Stimulated activated CD4-positive, alpha-beta T cell treated with anti-CD3 and anti-CD28 coated beads, Interleukin-2, amount 100 ng/mL, for 24 hours (primary cell): ENCODE data around the gene GRIK4.

Experiments used
- DNase-seq, 2 donors: peaks; one replicate each; pipeline ENCODE4 v3.0.0-alpha.2; 2020

GRIK4 gene

GRCh38 chr11:120717042-120717441 lies 205.5 kb downstream of the GRIK4 start:
- no peak for DNase-seq

GRCh38 chr11:120717623-120718022 lies 206.1 kb downstream of the GRIK4 start:
- no peak for DNase-seq

- DNase-seq, result no peak
These were observed 206.6 kb downstream of the GRIK4 start for GRCh38 chr11:120718171-120718570.

- no peak for DNase-seq
These were observed 207.8 kb downstream of the GRIK4 start for GRCh38 chr11:120719348-120719747.

DNA sequence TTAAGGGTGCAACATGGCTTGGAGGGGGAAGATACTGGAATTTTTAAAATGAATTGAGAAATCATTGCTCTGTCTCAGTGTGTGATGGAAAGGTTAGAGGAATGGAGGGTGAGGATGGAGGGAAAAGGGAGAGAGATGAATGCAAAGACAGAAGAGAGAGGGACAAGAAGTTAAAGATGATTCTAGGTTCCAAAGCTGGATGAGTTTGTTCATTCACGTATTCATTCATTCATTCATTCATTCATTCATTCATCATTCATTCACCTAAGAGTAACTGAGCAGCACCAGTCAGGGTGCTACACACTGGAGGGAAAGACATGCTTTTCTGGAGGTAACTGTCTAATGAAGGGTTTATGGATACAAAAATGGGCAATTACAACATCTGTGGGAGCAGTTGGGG lies 209.2 kb downstream of the GRIK4 start:
- no peak for DNase-seq

DNA sequence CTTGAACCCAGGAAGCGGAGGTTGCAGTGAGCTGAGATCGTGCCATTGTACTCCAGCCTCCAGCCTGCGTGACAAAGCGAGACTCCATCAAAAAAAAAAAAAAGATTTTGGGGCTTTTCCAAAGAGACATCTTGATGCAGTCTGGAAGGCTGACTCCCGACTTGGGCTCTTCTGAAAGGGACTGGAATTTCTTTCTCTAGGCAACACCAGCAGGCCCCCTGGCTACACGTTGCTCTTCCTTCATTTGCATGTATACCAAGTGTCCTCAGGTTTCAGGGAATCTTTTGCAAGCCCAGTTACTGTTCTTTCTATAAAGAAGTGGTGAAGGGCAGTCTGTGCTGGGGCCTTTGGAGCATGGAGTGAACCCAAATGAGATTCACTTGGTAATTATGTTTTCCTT lies 211.0 kb downstream of the GRIK4 start:
- no peak for DNase-seq

DNA sequence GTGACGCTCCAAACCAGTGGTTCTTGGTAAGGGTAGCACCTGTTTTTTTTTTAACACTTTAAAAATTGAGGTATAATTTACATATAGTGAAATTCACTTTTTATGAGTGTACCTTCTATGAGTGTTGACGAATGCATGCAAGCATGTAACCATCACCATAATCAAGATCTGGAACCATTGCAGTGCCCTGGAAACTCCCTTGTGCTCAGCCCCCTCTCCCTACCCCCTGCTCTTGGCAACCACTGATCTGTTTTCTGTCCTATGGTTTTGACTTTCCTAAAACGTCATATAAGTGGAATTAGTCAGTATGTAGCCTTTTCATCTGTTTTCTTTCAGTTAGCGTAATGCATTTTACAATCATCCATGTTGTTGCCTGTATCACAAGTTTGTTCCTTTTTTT lies 212.2 kb downstream of the GRIK4 start:
- DNase-seq, result no peak

- DNase-seq, result no peak
These were observed 216.2 kb downstream of the GRIK4 start for GRCh38 chr11:120727752-120728151.

GRCh38 chr11:120735035-120735434 lies 223.5 kb downstream of the GRIK4 start:
- DNase-seq, result no peak

DNA sequence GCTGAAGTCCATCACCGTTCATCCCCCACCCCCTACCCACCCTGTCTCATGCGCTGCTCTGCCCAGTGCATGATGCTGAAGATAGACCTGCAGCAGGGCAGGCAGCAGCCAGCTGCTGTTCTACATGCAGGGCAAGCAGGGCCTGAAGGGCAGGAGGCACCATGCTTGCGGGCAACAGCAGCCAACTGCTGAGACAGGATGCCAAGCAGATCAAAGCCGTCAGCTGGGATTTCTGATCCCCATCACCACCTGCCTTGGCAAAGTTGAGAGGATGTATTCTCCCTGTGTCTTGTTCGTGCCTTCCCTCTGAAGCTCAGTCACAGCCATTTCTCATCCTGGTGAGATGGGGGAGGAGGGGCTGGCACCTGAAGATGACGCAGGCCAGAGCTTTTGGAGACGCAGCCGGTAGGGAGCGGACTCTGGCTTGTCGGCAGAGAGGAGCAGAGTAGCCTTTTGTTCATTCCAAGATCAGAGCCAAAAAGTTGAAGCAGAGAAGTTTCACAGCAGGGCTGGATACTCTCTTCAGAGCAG lies 227.0 kb downstream of the GRIK4 start:
- DNase-seq, result no peak

DNA sequence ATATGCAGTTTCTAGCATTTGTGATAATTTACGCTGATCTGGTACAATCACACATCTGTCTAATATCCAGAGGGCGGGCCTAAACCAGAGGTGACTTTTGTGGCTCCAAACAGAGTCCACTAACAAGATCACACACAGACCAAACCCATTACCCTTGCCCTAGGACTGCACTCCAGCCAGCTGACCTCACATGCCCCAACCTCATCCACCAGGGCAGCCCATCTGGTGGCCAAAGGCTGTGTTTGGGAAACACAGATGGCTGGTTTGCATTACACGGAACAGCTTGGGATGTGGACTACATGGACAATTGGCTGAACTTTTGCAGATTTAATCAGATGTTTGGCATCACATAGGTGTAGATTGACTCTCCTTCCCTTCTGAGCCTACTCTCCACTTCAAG lies 228.2 kb downstream of the GRIK4 start:
- DNase-seq, result no peak

- no peak for DNase-seq
These were observed 228.8 kb downstream of the GRIK4 start for GRCh38 chr11:120740380-120740779.

- DNase-seq, result no peak
These were observed 232.8 kb downstream of the GRIK4 start for GRCh38 chr11:120744016-120744994.

- DNase-seq, result no peak
These were observed 234.8 kb downstream of the GRIK4 start for GRCh38 chr11:120746376-120746775.

- no peak for DNase-seq
These were observed 235.5 kb downstream of the GRIK4 start for GRCh38 chr11:120746836-120747609.

GRCh38 chr11:120747850-120748814 lies 236.6 kb downstream of the GRIK4 start:
- no peak for DNase-seq

- DNase-seq, result no peak
These were observed 237.8 kb downstream of the GRIK4 start for GRCh38 chr11:120749395-120749794.

DNA sequence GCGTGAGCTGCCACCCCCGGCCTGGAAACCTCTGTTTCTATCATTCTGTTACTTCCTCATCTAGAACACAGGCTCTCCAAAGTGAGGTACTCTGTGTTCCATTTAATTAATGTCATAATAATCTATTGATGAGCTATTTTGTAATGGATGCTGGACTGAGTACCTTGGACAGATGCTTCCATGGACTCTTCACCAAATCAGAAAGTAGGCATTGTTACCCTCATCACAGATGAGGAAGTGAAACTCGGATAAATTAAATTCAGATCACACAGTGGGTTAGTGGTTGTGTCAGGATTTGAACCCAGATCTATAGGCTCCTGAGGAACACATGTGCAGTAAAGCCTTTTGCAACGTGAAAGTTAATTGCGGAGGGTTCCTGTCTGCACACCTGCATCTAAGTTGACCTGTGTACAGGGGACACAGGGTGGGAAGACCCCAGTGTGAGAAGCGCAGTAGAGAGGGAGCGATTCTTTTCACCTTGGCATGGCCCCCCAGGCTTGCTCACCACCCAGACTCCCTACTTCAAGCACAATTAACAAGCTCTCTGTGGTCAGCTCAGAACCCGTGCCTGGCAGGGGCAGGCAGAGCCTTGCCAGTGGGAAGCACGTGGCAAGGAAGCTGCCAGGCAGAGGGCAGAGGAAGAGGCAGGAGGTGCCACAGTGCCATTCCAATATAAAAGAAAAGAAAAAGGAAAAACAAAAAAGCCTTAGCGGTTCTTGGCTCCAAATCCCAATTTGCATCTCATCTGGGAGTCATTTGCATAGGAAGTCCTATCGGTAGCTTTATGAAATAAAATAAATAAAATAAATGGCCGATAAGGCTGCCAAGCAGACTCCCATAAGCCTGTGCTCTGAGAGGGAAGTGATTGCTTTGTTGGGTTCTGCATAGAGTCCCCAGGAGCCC lies 239.3 kb downstream of the GRIK4 start:
- no peak for DNase-seq

DNA sequence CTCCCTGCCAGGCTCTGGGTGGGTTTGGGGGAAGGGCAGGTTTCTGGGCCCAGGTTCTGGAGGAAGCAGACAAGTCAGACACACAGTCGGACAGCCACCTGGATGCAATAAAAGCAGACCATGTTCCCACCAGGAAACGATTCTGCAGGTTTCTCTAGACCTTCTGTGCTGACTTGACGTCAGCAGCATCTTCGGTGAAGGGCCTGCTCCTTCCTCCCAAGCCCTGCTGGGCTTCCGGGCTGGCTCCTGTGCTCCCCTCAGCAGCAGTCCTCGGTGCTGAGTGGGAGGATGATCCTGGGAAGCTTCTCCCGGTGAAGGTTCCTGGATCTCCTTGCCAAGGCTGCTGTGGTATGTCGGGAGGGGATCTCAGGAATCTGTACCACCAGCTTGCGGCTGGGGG lies 240.0 kb downstream of the GRIK4 start:
- no peak for DNase-seq

- DNase-seq, result no peak
These were observed 241.1 kb downstream of the GRIK4 start for GRCh38 chr11:120752668-120753067.

DNA sequence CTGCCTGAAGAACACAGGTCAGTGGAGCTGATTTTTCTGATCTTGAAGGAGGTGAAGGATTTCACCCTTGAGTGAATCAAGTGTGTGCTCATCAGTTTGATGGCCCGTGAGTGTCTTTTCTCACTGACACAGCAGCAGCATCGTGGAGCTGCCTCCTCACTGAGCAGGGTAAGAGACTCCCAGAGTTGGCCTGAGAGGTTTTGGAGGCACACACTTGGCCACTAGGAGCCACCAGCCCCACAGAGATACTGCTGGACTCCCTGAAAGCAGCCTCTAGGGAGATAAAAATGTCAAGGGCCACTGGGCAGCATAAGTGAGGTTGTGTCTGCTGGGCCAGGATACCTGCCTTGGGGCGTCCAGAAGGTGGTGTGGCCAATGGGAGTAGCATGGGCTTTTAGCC lies 245.4 kb downstream of the GRIK4 start:
- no peak for DNase-seq
